Measurements from ENCODE around the gene BPIFB3.
"Not testable (repeated sequence)": the region's sequence is repeated elsewhere in the genome, so short reads cannot be mapped to it uniquely, and the experiment has no call there.

Gene BPIFB3

DNA sequence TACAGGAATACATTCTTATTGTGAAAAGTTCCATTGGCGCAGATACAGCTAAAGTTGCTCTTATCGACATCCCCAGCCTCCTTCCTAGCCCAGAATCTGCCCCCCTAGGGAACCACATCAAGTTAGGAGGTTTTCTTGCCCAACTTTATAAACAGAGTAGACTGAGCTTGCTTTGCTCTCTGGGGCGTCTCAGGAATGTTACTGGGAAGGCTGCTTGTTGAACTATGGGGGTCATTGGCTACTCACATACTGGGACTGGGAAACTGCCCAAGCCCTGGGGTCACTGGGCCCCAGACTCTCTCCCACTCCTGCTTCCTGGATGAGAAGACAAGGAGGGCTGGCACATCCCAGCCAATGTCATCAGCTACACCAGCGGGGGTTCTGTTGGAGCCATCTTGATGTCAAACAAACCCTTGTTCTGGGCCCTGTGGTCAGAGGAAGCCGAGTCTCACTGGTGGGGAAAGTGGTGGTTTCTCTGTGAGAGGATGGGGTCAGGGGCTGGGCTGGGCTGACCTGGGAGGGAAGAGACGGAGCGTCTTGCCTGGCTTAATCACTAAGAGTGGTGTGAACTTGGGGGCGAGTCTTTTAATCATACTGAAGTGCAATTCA, 51.7 kb downstream of the BPIFB3 start:
- no peaks in the 10 kb centered on the region for H3K4me1 ChIP-seq (ENCODE audit: insufficient read depth, poor library complexity, severe bottlenecking)
- no peak for ATAC-seq (ENCODE audit: low read depth)
- no peaks in the 10 kb centered on the region for H3K27me3 ChIP-seq (ENCODE audit: insufficient read depth, poor library complexity, severe bottlenecking)

DNA sequence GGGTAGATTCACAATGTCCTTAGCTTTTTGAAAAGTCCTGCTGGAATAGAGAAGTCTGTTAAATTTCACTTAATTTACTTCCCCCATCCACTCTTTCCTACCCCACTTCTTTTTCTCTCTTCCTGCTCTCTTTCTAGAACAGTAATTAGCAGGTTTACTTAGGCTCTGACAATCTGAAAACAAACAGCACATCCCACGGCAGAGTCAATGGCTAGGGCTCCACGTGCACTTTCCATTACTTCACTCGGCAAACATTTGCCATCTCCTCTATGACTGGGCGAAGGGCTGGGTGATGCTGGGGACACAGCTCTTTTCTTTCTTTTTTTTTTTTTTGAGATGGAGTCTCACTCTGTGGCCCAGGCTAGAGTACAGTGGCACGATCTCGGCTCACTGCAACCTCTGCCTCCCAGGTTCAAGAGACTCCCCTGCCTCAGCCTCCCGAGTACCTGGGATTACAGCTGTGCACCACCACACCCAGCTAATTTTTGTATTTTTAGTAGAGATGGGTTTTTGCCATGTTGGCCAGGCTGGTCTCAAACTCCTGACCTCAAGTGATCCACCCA, 52.4 kb downstream of the BPIFB3 start:
- not testable (repeated sequence) for DNase-seq (ENCODE audit: low spot score); H3K4me1 ChIP-seq (ENCODE audit: insufficient read depth, poor library complexity, severe bottlenecking); H3K4me3 ChIP-seq (ENCODE audit: severe bottlenecking); H3K27ac ChIP-seq (ENCODE audit: poor library complexity, severe bottlenecking); ATAC-seq (ENCODE audit: low read depth); H3K9me3 ChIP-seq (ENCODE audit: severe bottlenecking); H3K36me3 ChIP-seq (ENCODE audit: low read depth); H3K27me3 ChIP-seq (ENCODE audit: insufficient read depth, poor library complexity, severe bottlenecking)

More for the DNA sequence above, 51.7 kb downstream of the BPIFB3 start:
- peak; percentile 47 for DNase-seq (ENCODE audit: low spot score)
- Histone ChIP-seq H3K27ac (ENCODE audit: poor library complexity, severe bottlenecking) (no peak overlapping the region), H3K36me3 (ENCODE audit: low read depth) (no peaks in the 10 kb centered on the region), H3K9me3 (ENCODE audit: severe bottlenecking) (no peaks in the 10 kb centered on the region), H3K4me3 (ENCODE audit: severe bottlenecking) (no peak overlapping the region)
- TF ChIP-seq, protein P1, sequence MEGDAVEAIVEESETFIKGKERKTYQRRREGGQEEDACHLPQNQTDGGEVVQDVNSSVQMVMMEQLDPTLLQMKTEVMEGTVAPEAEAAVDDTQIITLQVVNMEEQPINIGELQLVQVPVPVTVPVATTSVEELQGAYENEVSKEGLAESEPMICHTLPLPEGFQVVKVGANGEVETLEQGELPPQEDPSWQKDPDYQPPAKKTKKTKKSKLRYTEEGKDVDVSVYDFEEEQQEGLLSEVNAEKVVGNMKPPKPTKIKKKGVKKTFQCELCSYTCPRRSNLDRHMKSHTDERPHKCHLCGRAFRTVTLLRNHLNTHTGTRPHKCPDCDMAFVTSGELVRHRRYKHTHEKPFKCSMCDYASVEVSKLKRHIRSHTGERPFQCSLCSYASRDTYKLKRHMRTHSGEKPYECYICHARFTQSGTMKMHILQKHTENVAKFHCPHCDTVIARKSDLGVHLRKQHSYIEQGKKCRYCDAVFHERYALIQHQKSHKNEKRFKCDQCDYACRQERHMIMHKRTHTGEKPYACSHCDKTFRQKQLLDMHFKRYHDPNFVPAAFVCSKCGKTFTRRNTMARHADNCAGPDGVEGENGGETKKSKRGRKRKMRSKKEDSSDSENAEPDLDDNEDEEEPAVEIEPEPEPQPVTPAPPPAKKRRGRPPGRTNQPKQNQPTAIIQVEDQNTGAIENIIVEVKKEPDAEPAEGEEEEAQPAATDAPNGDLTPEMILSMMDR (IDR thresholded peaks at IDR 0.05; ENCODE audit: poor library complexity, severe bottlenecking), result no peak

DNA sequence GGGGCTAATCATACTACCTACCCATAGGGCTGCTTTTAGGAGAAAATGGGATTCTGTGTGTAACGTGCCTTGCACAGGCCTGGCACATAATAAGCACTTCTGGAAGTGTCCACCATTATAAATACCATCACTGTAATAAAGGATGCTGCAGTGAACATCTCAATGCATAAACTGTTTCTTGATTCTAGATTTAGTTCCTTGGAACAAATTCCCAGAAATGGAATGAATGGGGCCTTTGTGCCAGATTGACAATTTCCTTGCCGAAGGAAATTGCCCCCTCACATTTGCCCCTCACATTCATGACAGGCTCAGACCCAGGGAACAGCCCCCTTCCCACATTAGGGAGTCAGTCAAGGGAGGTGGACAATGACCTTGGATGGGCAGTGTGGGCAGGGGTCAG, 55.0 kb downstream of the BPIFB3 start:
- H3K4me3 ChIP-seq (ENCODE audit: severe bottlenecking), result no peak overlapping the region
- DNase-seq (ENCODE audit: low spot score) (no peak), ATAC-seq (ENCODE audit: low read depth) (no peak)
- no peaks in the 10 kb centered on the region for H3K9me3 ChIP-seq (ENCODE audit: severe bottlenecking)
- peaks cover 5% of the 10 kb centered on the region for H3K27me3 ChIP-seq (ENCODE audit: insufficient read depth, poor library complexity, severe bottlenecking)
- no peaks in the 10 kb centered on the region for H3K36me3 ChIP-seq (ENCODE audit: low read depth)
- H3K4me1 ChIP-seq (ENCODE audit: insufficient read depth, poor library complexity, severe bottlenecking), result no peaks in the 10 kb centered on the region
- H3K27ac ChIP-seq (ENCODE audit: poor library complexity, severe bottlenecking), result no peak overlapping the region
- TF ChIP-seq, protein P1 (IDR thresholded peaks at IDR 0.05; ENCODE audit: poor library complexity, severe bottlenecking), result no peak

DNA sequence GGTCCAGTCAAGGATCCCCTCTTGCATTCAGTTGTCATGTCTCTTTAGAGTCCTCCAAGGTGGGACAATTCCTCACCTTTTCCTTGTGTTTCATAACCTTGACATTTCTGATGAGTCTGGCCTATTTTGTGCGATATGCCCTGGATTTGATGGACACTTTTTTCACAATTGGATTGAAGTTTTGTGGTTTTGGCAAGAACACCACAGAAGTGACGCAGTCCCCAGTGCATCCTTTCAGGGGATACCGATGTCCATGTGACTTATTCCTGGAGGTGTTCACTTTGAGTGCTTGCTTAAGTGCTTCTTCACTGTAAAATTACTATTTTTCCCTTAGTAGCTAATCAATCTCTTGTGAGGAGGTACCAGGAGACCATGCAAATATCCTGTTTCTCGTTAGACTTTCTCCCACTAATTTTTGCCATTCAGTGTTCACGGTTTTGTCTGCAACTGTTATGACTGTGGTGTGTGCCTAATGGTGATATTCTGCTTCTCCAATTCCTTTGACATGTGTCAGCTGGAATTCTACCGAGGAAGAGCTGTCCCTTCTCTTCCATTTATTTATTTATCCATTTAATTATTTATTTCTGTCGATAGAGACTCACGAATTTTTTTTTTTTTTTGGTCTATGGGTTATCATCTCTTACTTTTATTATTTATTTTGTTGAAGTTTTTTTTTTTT, 56.6 kb downstream of the BPIFB3 start:
- TF ChIP-seq, protein P1 (IDR thresholded peaks at IDR 0.05; ENCODE audit: poor library complexity, severe bottlenecking), result no peak
- no peak for DNase-seq (ENCODE audit: low spot score)
- no peaks in the 10 kb centered on the region for H3K36me3 ChIP-seq (ENCODE audit: low read depth)
- no peaks in the 10 kb centered on the region for H3K9me3 ChIP-seq (ENCODE audit: severe bottlenecking)
- no peak overlapping the region for H3K4me3 ChIP-seq (ENCODE audit: severe bottlenecking)
- ATAC-seq (ENCODE audit: low read depth), result peak; percentile 50
- no peaks in the 10 kb centered on the region for H3K4me1 ChIP-seq (ENCODE audit: insufficient read depth, poor library complexity, severe bottlenecking)
- peaks cover 5% of the 10 kb centered on the region for H3K27me3 ChIP-seq (ENCODE audit: insufficient read depth, poor library complexity, severe bottlenecking)
- no peak overlapping the region for H3K27ac ChIP-seq (ENCODE audit: poor library complexity, severe bottlenecking)

DNA sequence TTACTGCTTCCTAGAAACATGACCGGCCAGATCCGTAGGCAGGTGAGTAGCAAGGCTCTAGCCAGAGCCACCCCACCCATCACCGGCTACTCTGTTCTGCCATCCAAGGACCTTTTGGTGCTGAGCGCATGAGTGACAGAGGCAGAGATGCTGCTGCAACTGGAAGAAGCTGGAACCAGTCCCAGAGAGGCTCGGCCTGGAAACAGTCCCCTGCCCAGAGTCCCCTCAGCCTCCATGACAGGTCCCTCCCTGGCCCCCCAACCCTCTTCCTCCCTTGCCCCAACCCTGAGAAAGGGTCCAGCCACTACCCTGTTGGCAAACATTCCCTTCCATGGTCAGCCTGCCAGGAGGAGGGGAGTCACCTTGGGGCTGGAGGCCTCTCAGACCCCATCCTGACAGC, 57.6 kb downstream of the BPIFB3 start:
- no peak for ATAC-seq (ENCODE audit: low read depth)
- H3K27ac ChIP-seq (ENCODE audit: poor library complexity, severe bottlenecking), result no peak overlapping the region
- H3K36me3 ChIP-seq (ENCODE audit: low read depth), result no peaks in the 10 kb centered on the region
- H3K4me1 ChIP-seq (ENCODE audit: insufficient read depth, poor library complexity, severe bottlenecking), result no peaks in the 10 kb centered on the region
- peak; percentile 73 for DNase-seq (ENCODE audit: low spot score)
- H3K9me3 ChIP-seq (ENCODE audit: severe bottlenecking), result no peaks in the 10 kb centered on the region
- H3K27me3 ChIP-seq (ENCODE audit: insufficient read depth, poor library complexity, severe bottlenecking), result peaks cover 5% of the 10 kb centered on the region
- TF ChIP-seq, protein P1 (IDR thresholded peaks at IDR 0.05; ENCODE audit: poor library complexity, severe bottlenecking), result no peak
- H3K4me3 ChIP-seq (ENCODE audit: severe bottlenecking), result no peak overlapping the region
